H1 (cell line): ENCODE data around the gene AGAP1. TPM values are rescaled to one million over a fixed set of nuclear protein-coding genes. Genes with fewer than 3 reads are reported as not detected.

ENCODE experiments used
- CTCF ChIA-PET: fragments of 300-600 bp; sonication (Branson Sonifier 250); formaldehyde crosslinking; loops from one replicate; lab custom pipeline; 2021; ENCODE audit not compliant: partially characterized antibody; lab: Charles Lee
- POLR2A ChIA-PET: fragments of 300-600 bp; sonication (Branson Sonifier 250); formaldehyde crosslinking; loops from one replicate; lab custom pipeline; 2021; ENCODE audit warnings: inconsistent platforms; ENCODE audit not compliant: partially characterized antibody; lab: Charles Lee
- DNase-seq, 2 experiments: peaks; one replicate each; pipeline versions ENCODE4 v3.0.0 to v3.0.0-alpha.2; 2010 to 2022; ENCODE audit warnings: low spot score in 2 of 2, low read depth in 1 of 2, mixed read lengths in 1 of 2
- FAIRE-seq: peaks from 2 replicates; lab custom pipeline; 2011; peaks lifted over from hg19 to GRCh38; lab: Jason Lieb, UNC
- H2AFZ ChIP-seq: 2 replicates; pipeline ENCODE4 v1.8.1; 2012; ENCODE audit warnings: low read length, inconsistent platforms
- H2AK5ac ChIP-seq: 2 replicates; pipeline ENCODE4 v1.6.1; 2013; ENCODE audit warnings: low read depth, low read length
- H2BK120ac ChIP-seq: replicated peaks from 2 replicates; pipeline ENCODE3; 2013; ENCODE audit warnings: low read depth, low read length, inconsistent platforms
- H2BK12ac ChIP-seq: 2 replicates; pipeline ENCODE4 v1.6.1; 2013; ENCODE audit warnings: low read depth, low read length
- H2BK15ac ChIP-seq: 2 replicates; pipeline ENCODE4 v1.6.1; 2013; ENCODE audit warnings: low read length
- H2BK20ac ChIP-seq: 2 replicates; pipeline ENCODE4 v1.6.1; 2013; ENCODE audit warnings: low read length
- H2BK5ac ChIP-seq: 2 replicates; pipeline ENCODE4 v1.6.1; 2013; ENCODE audit warnings: low read depth, low read length
- H3K14ac ChIP-seq: 2 replicates; pipeline ENCODE4 v1.6.1; 2013; ENCODE audit warnings: inconsistent platforms; ENCODE audit not compliant: insufficient read length
- H3K18ac ChIP-seq: 2 replicates; pipeline ENCODE4 v1.6.1; 2013; ENCODE audit warnings: low read length; ENCODE audit errors: extremely low read depth
- H3K23ac ChIP-seq: 2 replicates; pipeline ENCODE4 v1.6.1; 2013; ENCODE audit warnings: inconsistent platforms; ENCODE audit not compliant: insufficient read length
- H3K23me2 ChIP-seq: 2 replicates; pipeline ENCODE4 v1.6.1; 2013; ENCODE audit warnings: low read depth, low read length
- H3K27ac ChIP-seq: 2 replicates; pipeline ENCODE4 v1.6.1; 2011; ENCODE audit warnings: low read depth, low read length, inconsistent platforms
- H3K27me3 ChIP-seq, 4 experiments: replicated peaks in 1 of 4; 1 replicate in 1 of 4; 2 replicates in 3 of 4; pipeline versions ENCODE4 v1.6.1 to v1.8.1; 2011 to 2013; ENCODE audit warnings: low read length in 3 of 4, mild to moderate bottlenecking in 3 of 4, inconsistent platforms in 2 of 4, mixed read lengths in 2 of 4, moderate library complexity in 1 of 4; ENCODE audit not compliant: control insufficient read depth in 3 of 4, insufficient read depth in 3 of 4; ENCODE audit errors: extremely low read depth in 1 of 4
- H3K36me3 ChIP-seq, 4 experiments: 2 replicates each; pipeline versions ENCODE4 v1.6.1 to v1.8.1; 2011 to 2013; ENCODE audit warnings: mild to moderate bottlenecking in 4 of 4, low read length in 3 of 4, moderate library complexity in 2 of 4, control low read depth in 1 of 4, inconsistent platforms in 1 of 4; ENCODE audit not compliant: insufficient read depth in 4 of 4, control insufficient read depth in 2 of 4
- H3K4ac ChIP-seq: replicated peaks from 2 replicates; pipeline ENCODE3; 2013; ENCODE audit warnings: low read length, low read depth, mixed read lengths, inconsistent platforms; ENCODE audit not compliant: insufficient read length
- H3K4me1 ChIP-seq, 4 experiments: replicated peaks in 1 of 4; 1 replicate in 1 of 4; 2 replicates in 3 of 4; pipeline versions ENCODE4 v1.6.1 to v1.8.1; 2011 to 2013; ENCODE audit warnings: low read length in 3 of 4, inconsistent platforms in 2 of 4, mixed read lengths in 1 of 4; ENCODE audit not compliant: insufficient read depth in 4 of 4, control insufficient read depth in 3 of 4
- H3K4me2 ChIP-seq, 2 experiments: 2 replicates each; pipeline versions ENCODE4 v1.6.1 to v1.8.1; 2011 to 2013; ENCODE audit warnings: low read depth in 2 of 2, low read length in 2 of 2, control low read depth in 1 of 2, inconsistent platforms in 1 of 2, mild to moderate bottlenecking in 1 of 2; ENCODE audit not compliant: insufficient read depth in 1 of 2
- H3K4me3 ChIP-seq, 4 experiments: fragments of 200-600, 300-600 bp in 1 of 4; sonication (generic), shearing (Covaris generic), sonication (Bioruptor Twin) in 1 of 4; 2 replicates each; pipeline versions ENCODE4 v1.5.1 to v1.8.1; 2011 to 2016; ENCODE audit warnings: low read length in 4 of 4, low read depth in 3 of 4, control low read depth in 2 of 4, inconsistent platforms in 2 of 4, mild to moderate bottlenecking in 2 of 4, mixed read lengths in 1 of 4, moderate library complexity in 1 of 4; ENCODE audit not compliant: insufficient read depth in 2 of 4; ENCODE audit errors: extremely low read depth in 1 of 4
- H3K56ac ChIP-seq: replicated peaks from 2 replicates; pipeline ENCODE3; 2013; ENCODE audit warnings: low read depth, mild to moderate bottlenecking, mixed read lengths, low read length, inconsistent platforms; ENCODE audit not compliant: insufficient read length
- H3K79me1 ChIP-seq: 2 replicates; pipeline ENCODE4 v1.6.1; 2013; ENCODE audit warnings: low read depth, low read length, control low read depth
- H3K79me2 ChIP-seq, 2 experiments: 2 replicates each; pipeline versions ENCODE4 v1.6.1 to v1.8.1; 2012 to 2013; ENCODE audit warnings: low read length in 2 of 2, mild to moderate bottlenecking in 2 of 2, inconsistent platforms in 1 of 2; ENCODE audit not compliant: insufficient read depth in 2 of 2, control insufficient read depth in 1 of 2
- H3K9ac ChIP-seq, 4 experiments: replicated peaks in 1 of 4; 1 replicate in 1 of 4; 2 replicates in 3 of 4; pipeline versions ENCODE4 v1.6.1 to v1.8.1; 2011 to 2013; ENCODE audit warnings: low read depth in 3 of 4, low read length in 3 of 4, control low read depth in 2 of 4, mild to moderate bottlenecking in 2 of 4, moderate library complexity in 2 of 4, inconsistent platforms in 1 of 4; ENCODE audit errors: extremely low read depth in 1 of 4
- H3K9me3 ChIP-seq, 2 experiments: 2 replicates each; pipeline versions ENCODE4 v1.6.1 to v1.8.1; 2012 to 2013; ENCODE audit warnings: mild to moderate bottlenecking in 2 of 2, moderate library complexity in 2 of 2, control low read depth in 1 of 2, inconsistent platforms in 1 of 2, low read depth in 1 of 2, low read length in 1 of 2, mixed read lengths in 1 of 2; ENCODE audit not compliant: insufficient read depth in 2 of 2
- H4K20me1 ChIP-seq, 2 experiments: replicated peaks in 1 of 2; 2 replicates each; pipeline versions ENCODE3 to v1.8.1; 2011 to 2013; ENCODE audit warnings: inconsistent platforms in 2 of 2, low read length in 2 of 2, mild to moderate bottlenecking in 1 of 2; ENCODE audit not compliant: insufficient read depth in 2 of 2, control insufficient read depth in 1 of 2
- H4K5ac ChIP-seq: 2 replicates; pipeline ENCODE4 v1.6.1; 2013; ENCODE audit warnings: low read length, low read depth, mixed read lengths, inconsistent platforms; ENCODE audit not compliant: insufficient read length
- H4K8ac ChIP-seq: 2 replicates; pipeline ENCODE4 v1.8.0; 2013; ENCODE audit warnings: mild to moderate bottlenecking, moderate library complexity, low read length, inconsistent platforms; ENCODE audit not compliant: insufficient read depth; ENCODE audit errors: extremely low read depth
- H4K91ac ChIP-seq: replicated peaks from 2 replicates; pipeline ENCODE3; 2013; ENCODE audit warnings: low read length, mixed read lengths, inconsistent platforms; ENCODE audit not compliant: insufficient read length
- EP300 ChIP-seq, 2 experiments: IDR thresholded peaks; 1 replicate in 1 of 2; 2 replicates in 1 of 2; pipeline ENCODE4 v1.6.1; 2011 to 2012; ENCODE audit warnings: low read depth in 2 of 2, low read length in 2 of 2, mild to moderate bottlenecking in 2 of 2, borderline replicate concordance in 1 of 2, inconsistent platforms in 1 of 2, moderate library complexity in 1 of 2
- EZH2 ChIP-seq: fragments of 200-600 bp; sonication (generic); IDR thresholded peaks from 2 replicates; pipeline ENCODE4 v1.7.1; 2012; ENCODE audit warnings: low read depth, mild to moderate bottlenecking, moderate library complexity, low read length, inconsistent platforms; ENCODE audit not compliant: severe bottlenecking
- RXRA ChIP-seq: IDR thresholded peaks from 2 replicates; pipeline ENCODE4 v1.6.1; 2011; ENCODE audit warnings: low read depth, mild to moderate bottlenecking, low read length, moderate library complexity; ENCODE audit not compliant: insufficient read depth
- SIN3A ChIP-seq, 2 experiments: IDR thresholded peaks in 1 of 2; conservative IDR thresholded peaks in 1 of 2; 2 replicates each; pipeline ENCODE4 v1.6.1; 2011 to 2012; ENCODE audit warnings: low read length in 2 of 2, improper control_type of control experiment in 1 of 2, low read depth in 1 of 2, mild to moderate bottlenecking in 1 of 2
- SUZ12 ChIP-seq: fragments of 200-600 bp; sonication (generic); IDR thresholded peaks from 2 replicates; pipeline ENCODE4 v1.6.1; 2012; ENCODE audit warnings: mild to moderate bottlenecking, inconsistent platforms, low read length, moderate library complexity, mixed read lengths
- WGBS, 2 experiments: shearing (Covaris generic) in 1 of 2; methylation state at CpG; one replicate each; pipeline versions ENCODE4 v1.1.6 to v1.1.7; 2013 to 2015; ENCODE audit warnings: low lambda C conversion rate in 2 of 2, mixed read lengths in 2 of 2, inconsistent platforms in 1 of 2, low coverage in 1 of 2, missing lambda C conversion rate in 1 of 2; ENCODE audit not compliant: insufficient replicate concordance in 2 of 2, insufficient coverage in 1 of 2, insufficient read length in 1 of 2; ENCODE audit errors: extremely low coverage in 1 of 2, missing lambda C conversion rate in 1 of 2; 5-methylcytosine and 5-hydroxymethylcytosine counted together
- polyA plus RNA-seq, 7 experiments: library from polyadenylated mRNA; depleted of rRNA in 3 of 7; stranded (reverse) in 5 of 7; unstranded in 2 of 7; fragments of >200 nt in 5 of 7; fragments of 200-250 nt in 2 of 7; gene quantifications; 1 replicate in 5 of 7; 2 replicates in 1 of 7; 4 replicates in 1 of 7; pipeline versions ENCODE4 v1.2.1 to v1.2.3, GENCODE V29; 2011 to 2013; ENCODE audit warnings: missing spikeins in 2 of 7, mixed read lengths in 2 of 7
- total RNA-seq: library from RNA; stranded (reverse); fragmentation: NEBNext Ultra II Directional; extraction: Animal tissue kit (Norgen Biotek cat#: 25700); gene quantifications from 2 replicates; pipeline ENCODE4 v1.2.1, GENCODE V29; 2021
- TF ChIP-seq, protein P1 (sequence below): IDR thresholded peaks from 2 replicates; pipeline ENCODE4 v1.6.1; 2011; ENCODE audit warnings: low read length, improper control_type of control experiment

AGAP1 gene
- total and polyA plus RNA-seq, 2 of the 8 experiments (the other 6 are each of a cell fraction or from before 2014, with no cell fraction given): 18.1 to 39.4 TPM

DNA sequence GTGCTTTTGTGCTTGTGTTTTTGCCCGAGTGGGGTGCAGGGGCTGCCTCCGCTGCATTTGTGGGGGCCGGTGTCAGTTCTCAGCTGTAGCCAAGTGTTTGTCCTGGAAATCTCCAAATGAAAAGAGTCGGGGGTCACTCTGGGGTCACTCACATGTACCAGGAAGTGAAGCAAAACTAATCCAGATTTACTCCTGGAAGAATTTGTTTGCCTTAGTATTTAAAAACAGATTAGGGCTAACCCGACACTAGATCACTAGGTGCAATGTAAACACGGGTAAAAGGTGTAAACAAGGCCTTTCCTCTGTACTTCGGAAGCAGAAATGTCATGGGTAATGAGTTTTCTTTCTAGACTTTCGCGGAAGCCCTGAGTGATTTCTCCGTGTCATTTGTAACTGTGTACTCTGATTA, 624.0 kb downstream of the AGAP1 start:
- Histone ChIP-seq H3K4me1 (peaks cover 0 to 9% (median 4%) of the 10 kb centered on the region in 4 experiments; a peak in 5 of 7 replicates), H3K9ac (no peak overlapping the region), H3K36me3 (no peaks in the 10 kb centered on the region; a peak in 1 of 8 replicates), H3K56ac (no peak overlapping the region), H3K79me2 (no peaks in the 10 kb centered on the region), H2BK20ac (no peak overlapping the region), H2BK12ac (no peak overlapping the region), H2BK5ac (no peak overlapping the region), H2AK5ac (no peak overlapping the region), H3K23ac (no peak overlapping the region), H3K14ac (no peak overlapping the region), H3K4me3 (no peak overlapping the region), H3K9me3 (no peaks in the 10 kb centered on the region), H2BK15ac (no peak overlapping the region), H3K18ac (no peak overlapping the region), H2AFZ (no peak overlapping the region), H4K5ac (no peak overlapping the region), H2BK120ac (no peak overlapping the region), H3K27ac (no peak overlapping the region), H3K4ac (no peak overlapping the region), H3K4me2 (peak overlapping the region in 1 of 2 experiments; percentile 27; a peak in 1 of 4 replicates), H3K79me1 (no peaks in the 10 kb centered on the region), H4K8ac (no peak overlapping the region), H4K20me1 (peaks cover 6 to 17% of the 10 kb centered on the region in 2 experiments), H4K91ac (no peak overlapping the region), H3K27me3 (peaks cover 0 to 15% (median 10%) of the 10 kb centered on the region in 4 experiments; a peak in 6 of 7 replicates), H3K23me2 (no peaks in the 10 kb centered on the region)
- FAIRE-seq: peak; percentile 70
- CTCF ChIA-PET: interaction anchor here (1.0 to 2.1 kb wide), 4 partner anchors 15 to 181 kb away, joined by 3 to 6 read pairs (median 5); no protein-coding TSS in a partner anchor
- no peak for DNase-seq
- 48% methylated on average over 10 of the region's 10 CpGs; no CpG with 5 or more reads in 1 of the 2 experiments for WGBS, 2 experiments
- TF ChIP-seq SUZ12: no peak
- peak; percentile 30 for TF ChIP-seq EZH2
- TF ChIP-seq, protein P1, sequence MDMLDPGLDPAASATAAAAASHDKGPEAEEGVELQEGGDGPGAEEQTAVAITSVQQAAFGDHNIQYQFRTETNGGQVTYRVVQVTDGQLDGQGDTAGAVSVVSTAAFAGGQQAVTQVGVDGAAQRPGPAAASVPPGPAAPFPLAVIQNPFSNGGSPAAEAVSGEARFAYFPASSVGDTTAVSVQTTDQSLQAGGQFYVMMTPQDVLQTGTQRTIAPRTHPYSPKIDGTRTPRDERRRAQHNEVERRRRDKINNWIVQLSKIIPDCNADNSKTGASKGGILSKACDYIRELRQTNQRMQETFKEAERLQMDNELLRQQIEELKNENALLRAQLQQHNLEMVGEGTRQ: no peak
- no peak for TF ChIP-seq EP300 (IDR thresholded peaks at IDR 0.05; ENCODE audit: borderline replicate concordance in 1 of 2, low read depth in 2 of 2, low read length in 2 of 2)
- 0 out of 4 replicates have a peak, but pooled peaks of 1 of the 2 experiments have one; percentile 27 for TF ChIP-seq SIN3A (conservative IDR thresholded peaks at IDR 0.05 in 1 of 2, IDR thresholded peaks at IDR 0.05 in 1 of 2; ENCODE audit: low read depth in 1 of 2, low read length in 2 of 2)
- peak; percentile 81; the same call in 1 of the 2 replicates for TF ChIP-seq RXRA
- POLR2A ChIA-PET: no interaction called here
